ENCODE measurements around the gene MRPL53.
"Not testable (repeated sequence)": the region's sequence is repeated elsewhere in the genome, so short reads cannot be mapped to it uniquely, and the experiment has no call there.

The MRPL53 gene

DNA sequence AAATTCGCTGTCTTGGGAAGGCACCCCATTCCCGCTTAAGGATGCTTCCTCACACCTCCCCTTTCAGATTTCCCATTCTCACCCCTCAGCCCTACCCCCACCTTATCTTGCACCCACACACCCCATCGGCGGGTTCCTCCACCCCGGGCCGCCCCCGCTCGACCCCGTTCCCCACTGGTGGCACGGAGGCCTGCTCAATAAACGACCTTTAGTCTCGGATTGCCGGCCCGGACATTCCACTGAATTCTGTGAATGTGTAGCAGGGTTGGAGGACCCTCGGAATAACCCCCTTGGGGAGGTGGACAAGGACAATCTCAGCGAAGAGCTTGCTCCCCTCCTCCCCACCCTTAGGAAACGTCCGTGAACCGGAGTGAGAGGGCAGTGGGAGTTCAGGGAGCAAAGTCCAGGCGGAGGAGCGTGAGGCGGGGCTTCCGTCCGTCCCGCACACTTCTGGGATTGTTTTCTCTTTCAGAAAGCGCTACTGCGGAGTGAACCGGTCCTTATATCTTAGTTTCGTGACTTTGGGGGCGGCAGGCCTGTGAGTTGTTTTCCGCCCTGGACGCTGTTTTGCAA lies 29.8 kb upstream of the MRPL53 start:
- no peak for DNase-seq

DNA sequence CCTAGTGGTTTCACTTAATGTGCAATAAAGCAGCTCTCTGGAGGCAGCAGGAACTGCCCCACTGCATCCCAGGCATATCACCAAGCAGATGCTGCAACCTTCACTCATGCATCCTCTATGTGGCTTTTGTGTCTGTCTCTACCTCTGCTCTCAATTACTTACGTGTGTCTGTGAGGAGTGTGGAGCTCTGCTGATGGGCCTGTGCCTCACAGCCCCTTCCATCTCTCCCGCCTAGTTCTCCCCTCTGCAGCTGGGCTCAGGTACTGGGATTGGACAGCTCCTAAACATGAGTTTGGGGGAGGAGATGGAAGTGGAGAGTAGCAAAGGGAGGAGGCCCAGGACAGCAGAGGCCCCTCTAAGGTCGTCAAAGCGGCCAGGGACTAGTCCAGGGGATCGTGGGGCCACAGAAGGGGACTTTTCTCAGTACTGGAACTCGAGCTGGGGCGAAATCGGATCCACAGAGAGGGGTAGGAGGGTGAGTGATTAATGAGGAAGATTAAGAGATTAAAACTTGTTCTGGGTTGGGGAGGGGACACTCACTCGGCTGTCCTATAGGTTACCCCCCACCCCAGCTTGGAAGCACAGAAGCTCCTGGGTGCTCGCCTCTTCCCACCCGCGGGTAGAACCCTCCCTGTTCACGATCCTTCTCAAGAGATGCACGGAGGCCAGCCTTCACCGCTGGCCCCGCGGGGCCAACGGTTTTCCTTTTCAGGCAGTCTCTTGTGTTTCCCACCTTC lies 29.0 kb upstream of the MRPL53 start:
- DNase-seq = no peak

DNA sequence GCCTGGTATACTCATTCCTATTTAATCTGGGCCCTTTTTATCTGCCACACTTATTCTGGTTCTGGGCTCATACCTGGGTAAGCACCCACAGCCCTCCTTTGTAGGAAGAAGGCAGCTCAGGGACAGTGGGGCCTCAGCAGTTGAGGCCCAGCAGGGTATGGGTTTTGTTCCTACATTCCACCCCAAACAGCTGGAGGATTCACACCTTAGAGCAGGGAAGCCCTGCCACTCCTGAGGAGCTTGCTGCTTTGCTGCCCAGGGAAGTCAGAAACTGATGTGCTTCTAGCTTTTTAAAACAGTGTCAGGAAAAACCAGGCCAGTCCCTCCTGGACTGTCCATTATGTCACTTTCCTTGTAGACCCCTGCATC lies 28.1 kb upstream of the MRPL53 start:
- no peak for DNase-seq

DNA sequence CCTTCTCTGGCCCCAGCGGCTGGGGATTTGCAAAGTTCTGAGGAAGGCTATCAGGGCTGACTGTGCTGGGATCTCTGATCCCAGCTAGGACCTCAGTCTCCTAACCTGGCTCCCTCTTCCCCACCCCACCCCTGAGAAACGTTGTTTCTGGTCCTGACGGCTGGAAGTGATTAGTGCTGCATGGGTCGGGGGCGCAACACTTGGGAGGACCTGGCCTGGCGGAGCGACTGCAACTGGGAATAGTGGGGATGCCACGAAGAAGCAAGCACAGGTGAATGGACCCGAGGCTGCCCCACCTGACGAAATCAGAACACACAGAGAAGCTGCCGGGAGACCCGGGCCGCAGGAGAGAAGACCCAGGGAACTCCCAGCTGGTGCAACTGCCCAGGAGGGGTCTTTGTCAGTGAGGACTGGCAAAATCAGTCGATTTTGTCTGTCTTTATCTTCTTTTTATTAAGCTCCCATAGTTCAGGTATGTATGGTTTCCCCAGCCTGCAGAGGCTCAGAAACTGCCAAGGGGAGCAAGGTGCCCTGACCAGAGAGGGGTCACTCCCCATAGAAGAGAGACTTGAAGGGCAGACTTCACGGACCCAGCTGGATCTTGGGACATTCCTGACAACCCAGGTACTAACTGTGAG lies 27.6 kb upstream of the MRPL53 start:
- DNase-seq = no peak

DNA sequence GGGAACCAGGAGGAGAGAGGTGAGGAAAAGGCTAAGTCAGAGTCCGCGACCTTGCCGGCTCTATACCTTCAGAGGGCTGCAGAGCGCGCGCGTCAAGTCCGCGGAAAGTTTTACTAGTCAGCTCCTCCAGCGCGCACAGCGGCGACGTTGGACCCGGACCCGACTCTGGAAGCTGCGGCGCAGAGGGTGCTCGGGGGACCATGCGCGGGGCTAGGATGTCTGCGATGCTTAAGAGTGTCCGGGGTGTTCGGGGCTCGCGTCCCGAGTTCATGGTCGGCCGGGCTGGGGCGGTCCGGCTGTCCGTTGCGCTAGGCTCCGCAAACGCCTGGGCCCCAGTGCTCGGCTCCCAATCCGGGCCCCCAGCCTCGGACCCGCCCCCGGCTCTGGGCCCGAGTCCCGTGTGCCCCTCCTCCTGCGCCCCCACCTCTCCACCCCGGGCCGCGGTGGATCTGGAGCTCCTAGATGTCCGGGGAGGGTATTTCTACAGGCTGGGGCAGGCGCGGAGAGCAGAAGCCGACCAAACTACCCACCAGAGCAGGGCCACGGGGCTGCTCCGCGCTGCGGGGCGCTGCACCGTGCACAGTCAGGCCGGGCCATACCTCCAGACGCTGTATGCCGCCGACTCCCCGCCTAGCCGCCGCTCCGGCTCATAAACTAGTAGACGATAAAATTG lies 26.9 kb upstream of the MRPL53 start, which contains the start of gene LBX2:
Gene LBX2, minus strand, starts transcription at position 337 of the 673 bp plus-strand sequence. Its CDS starts 66 bp downstream, at position 271.
- no peak for DNase-seq

DNA sequence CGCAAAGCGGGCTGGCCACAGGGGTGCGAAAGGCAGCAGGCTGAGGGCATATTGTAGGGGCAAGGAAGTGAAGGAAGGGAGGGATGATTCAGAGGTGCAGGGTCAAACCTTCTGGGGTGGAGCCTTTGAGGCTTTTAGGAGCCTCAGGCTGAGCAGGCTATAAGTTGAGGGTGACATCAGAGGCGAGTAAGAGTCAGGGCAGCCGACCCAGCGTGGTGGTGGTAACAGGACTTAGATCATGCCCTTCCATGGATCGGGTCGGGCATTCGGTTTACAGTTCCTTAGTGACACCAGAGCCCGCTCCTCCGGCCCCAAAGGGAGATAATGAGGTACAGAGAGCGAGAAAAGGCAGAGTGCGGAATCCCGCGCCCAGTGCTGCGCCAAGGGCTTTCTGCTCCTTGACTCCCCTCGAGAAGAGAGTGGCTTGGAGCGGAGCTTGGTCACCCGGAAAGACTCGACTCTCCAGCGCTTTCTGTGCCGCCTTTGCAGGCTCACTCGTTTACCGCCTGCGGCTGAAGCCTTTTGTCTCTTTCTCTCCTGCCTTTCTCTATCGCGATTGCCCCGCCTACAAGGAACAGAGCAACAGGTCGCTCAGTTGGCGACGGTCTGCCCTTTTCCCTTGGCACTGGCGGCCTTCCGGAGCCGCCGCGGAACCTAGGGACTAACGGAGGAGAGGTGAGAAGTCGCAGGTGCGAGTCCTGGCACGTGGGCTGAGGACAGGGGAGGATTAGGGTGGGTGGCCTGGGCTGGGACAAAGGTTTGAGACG lies 26.2 kb upstream of the MRPL53 start:
- no peak for DNase-seq

DNA sequence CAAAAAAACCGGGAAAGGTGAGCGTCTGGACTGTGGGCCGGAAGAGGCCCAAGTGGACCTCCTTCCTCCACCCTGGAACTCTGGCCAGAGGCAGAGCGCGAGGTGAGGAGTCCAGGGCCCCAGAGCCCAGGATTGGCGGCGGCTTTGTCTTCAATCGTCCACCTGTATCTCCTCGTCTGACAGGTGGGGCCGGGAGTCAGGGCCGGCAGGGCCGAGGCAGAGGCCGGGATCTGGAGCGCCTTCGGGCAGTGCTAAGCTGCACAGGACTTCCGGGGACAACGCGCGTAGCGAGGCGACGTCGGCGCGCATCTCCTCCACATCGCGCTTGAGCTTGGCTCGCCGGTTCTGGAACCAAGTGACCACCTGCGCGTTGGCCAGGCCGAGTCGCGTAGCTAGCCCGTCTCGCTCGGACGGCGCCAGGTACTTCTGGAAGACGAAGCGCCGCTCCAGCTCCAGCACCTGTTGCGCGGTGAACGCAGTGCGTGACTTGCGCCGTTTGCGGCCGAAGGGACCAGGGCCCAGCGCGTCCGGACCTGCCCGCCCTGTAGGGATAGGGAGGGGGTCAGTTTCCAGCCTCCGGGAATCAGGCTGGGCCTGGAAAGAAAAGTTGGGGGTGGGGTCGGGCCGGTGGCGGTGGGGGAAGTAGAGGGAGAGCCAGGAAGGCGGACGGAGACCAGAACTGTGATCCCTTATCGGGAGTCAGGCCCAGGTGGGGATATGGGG lies 25.5 kb upstream of the MRPL53 start:
- no peak for DNase-seq

DNA sequence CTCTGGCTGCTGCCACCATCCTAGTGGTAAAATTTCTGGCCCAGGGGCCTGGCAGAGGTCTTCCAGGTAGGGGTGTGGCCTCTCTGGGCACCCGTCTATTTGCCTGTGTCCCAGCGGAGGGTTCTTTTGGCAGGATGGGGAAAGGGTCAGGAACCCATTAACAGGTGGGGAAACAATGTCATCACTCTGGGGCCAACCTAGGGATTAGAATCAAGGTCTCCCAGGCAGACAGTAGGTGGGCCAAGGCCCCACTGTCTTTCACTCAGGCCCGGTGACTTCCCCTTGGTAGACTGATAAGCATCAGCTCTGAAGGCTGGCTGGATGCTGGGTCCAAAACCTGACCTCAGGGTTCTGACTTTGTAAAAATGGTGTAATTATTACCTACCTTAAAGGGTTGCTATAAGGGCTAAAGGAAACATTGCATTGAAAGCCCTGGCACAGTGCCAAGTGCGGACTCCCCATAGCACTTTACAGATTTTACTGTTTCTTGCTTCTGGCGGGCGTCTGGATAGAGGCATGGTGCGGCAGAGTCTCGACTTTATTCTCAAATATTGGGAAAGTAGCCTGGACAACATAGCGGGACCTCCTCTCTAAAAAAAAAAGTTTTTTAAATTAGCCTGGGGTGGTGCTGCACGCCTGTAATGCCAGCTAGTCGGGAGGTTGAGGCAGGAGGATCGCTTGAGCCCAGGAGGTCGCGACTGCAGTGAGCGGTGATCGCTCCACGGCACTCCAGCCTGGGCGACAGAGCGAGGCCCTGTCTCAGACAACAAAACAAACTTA lies 24.7 kb upstream of the MRPL53 start:
- DNase-seq = no peak

DNA sequence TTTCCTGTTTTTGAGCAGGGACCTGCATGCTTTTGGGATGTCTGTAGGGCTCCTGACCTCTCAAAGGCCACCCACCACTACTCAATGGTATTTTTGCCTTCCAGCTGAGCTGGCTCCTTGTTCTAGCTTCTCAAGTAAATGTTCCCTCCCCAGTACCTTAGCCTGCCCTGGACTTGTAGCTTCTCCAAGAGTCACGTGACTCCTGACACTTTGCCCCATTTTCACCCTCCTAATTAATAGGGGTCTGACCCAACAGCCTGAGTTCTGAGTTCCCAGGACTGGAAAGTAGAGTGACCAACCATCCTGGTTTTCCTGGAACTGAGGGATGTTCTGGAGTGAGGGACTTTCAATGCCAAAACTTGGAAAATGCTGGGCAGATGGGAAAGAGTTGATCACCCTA lies 23.0 kb upstream of the MRPL53 start:
- DNase-seq = no peak

DNA sequence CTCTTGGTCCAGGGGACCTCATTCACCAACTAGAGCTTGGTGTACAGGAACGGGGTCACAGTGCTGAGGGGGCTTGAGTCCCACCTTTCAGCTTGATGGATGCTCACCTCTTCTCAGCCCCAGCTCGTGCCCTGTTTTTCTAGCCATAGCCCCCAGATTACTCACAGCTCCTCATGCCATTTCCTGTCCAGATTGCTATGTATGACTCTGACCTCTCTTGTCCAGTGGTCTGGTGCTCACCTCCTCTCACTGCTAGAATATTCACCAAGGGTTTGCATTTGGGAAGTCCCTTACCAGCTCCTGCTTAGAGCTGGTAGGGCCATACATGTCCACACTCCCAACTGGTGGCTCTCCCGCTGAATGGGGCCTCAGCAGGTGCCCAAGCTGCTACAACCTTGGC lies 21.1 kb upstream of the MRPL53 start:
- no peak for DNase-seq

DNA sequence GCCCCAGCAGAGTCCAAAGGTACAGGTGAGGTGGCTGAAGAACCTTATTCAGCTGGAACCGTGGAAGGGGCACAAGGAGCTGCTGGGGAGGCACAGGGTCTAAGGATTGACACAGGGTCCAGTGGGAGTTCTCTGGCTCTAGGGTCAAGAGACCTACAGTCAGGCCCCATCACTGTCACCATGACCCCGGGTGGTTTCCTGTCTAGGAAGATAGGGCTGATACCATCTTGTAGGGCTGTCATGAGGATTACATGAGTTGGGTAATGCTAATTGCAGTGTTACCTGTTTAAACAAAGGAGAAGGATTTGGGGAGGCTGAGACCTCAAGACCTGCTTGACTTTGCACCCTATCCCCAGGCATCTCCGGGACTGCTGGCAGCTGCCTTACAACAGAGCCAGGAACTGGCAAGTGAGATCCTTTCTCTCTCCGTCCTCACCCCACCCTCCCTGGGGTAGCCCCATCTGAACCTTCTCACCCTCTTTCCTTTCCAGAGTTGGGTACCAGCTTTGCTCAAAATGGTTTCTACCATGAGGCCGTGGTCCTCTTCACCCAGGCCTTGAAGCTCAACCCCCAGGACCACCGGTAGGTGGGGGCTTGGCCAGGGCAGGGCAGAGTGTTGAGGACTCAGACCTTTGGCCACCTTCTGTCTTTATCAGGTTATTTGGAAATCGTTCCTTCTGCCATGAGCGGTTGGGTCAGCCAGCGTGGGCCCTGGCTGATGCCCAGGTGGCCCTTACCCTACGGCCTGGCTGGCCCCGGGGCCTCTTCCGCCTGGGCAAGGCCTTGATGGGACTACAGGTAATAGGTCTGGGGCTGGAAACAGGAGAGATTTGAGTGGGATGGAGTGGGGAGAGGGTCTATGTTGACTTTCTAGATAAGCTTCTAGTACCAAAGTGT lies 19.4 kb upstream of the MRPL53 start:
- DNase-seq = no peak

DNA sequence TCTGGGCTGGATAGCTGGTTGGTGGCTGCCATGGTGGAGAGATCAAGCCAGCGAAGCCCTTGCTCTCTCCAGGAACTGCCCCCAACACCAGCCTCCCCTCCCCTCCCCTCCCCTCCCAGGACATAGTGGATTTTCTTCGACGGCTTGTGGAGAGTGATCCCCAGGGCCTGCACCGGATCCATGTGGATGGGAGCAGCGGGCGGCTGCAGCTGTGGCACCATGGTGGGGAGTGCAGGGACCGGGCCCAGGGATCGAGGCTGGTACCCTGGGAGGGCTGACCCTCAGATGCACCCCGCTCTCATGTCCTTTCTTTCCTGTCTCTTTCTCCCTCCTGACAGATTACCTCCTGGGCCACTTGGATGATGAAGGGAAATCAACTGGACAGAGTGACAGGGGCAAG lies 17.4 kb upstream of the MRPL53 start:
- DNase-seq = no peak

DNA sequence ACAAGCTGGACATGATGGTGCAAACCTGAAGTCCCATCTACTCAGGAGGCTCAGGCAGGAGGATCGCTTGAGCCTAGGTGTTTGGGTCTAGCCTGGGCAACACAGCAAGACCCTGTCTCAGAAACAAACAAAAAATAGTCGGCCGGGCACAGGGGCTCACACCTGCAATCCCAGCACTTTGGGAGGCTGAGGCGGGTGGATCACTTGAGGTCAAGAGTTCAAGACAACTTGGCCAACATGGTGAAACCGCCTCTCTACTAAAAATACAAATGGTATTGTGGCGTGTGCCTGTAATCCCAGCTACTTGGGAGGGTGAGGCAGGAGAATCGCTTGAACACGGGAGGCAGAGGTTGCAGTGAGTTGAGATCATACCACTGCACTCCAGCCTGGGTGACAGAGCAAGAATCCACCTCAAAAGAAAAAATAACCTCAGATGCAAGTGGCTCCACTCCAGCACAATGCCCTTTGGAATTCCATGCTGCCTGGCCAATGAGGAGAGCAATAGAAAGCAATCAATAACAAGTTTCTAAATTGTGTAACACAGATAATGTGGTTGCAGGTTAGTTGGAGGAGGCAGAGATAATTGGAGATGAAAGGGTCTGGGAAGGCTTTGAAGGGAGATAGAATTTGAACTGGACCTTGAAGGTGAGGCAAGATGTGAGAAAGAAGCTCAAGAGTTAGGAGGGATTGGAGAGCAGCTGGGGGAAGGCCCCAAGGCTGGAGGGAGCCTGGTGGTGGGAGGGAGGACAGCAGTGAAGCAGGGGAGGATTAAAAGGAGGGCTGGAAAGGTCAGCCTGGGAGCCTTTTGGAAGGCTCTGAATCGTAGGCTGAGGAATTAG lies 16.4 kb upstream of the MRPL53 start:
- no peak for DNase-seq

DNA sequence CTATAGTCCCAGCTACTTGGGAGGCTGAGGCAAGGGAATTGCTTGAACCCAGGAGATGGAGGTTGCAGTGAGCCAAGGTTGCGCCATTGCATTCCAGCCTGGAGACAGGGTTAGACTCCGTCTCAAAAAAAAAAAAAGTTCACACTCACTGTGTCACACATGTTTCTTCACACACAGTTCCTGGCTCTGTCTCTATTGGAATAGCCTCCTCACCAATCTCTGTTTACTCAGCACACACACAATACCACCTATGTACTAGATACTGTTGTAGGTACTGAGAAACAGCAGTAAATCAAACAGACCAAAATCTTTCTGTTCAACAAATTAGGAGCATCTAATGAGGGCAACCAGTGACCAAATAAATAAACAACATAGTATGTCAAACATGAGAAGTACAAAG lies 13.7 kb upstream of the MRPL53 start:
- no peak for DNase-seq

DNA sequence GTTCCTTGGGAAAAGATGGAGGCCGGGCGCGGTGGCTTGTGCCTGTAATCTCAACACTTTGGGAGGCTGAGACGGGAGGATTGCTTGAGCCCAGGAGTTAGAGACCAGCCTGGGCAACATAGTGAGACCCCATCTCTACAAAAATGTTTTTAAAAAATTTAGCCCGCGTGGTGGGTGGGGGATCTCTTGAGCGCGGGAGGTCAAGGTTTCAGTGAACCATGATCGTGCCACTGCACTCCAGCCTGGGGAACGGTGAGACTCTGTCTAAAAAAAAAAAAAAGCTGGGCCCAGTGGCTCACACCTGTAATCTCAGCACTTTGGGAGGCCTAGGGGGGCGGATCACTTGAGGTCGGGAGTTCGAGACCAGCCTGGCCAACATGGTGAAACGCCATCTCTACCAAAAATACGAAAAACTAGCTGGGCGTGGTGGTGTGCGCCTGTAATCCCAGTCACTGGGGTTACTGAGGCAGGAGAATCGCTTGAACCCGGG lies 11.2 kb upstream of the MRPL53 start:
- not testable (repeated sequence) for DNase-seq

DNA sequence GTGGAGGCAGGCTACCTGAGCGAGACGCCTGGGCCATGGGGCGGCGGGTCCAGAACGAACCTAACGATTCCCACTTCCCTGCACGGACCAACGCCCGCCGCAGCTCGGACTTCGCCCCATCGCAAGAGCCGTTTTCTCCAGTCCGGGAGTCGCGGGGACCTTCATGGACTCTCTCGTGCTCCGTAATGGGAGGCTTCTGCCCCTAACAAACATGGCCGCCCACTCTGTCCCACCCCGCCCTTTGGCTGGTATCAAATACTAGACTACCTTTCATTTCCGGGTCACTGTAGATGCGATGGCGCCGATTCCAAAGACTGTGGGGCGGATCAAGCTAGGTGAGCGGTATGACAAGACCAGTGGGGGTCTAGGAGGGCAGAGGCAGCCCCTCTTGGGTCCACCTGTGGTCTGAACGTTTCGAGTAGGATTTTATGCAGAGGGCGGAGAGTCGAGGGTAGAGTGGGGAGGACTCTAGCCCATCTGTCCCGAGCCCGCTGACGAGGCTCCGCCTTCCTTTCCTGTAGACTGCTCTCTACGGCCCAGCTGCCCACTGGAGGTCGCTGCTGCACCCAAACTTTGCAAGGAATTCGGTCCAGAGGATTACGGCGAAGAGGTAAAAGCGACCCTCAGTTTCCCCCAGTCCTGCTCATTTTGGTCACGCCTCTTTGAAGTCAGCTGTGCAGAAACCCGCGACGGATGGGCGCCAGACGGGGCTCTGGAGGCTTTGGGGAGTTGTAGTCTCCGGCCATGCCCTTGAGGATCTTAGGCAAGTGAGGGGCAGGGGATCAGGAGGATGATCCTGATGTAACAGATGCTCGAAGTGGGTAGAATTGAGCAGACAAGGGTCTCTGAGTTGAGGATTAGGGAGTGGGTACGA lies 10.6 kb upstream of the MRPL53 start, which contains the start of the genes CCDC142 and TTC31:
Gene CCDC142, minus strand, starts transcription at position 198 of the 874 bp plus-strand sequence. Its CDS starts 161 bp downstream, at position 37.
Gene TTC31, plus strand, starts transcription at position 281 of the 874 bp plus-strand sequence. Its CDS starts 15 bp downstream, at position 296.
- DNase-seq = peak; percentile 96

DNA sequence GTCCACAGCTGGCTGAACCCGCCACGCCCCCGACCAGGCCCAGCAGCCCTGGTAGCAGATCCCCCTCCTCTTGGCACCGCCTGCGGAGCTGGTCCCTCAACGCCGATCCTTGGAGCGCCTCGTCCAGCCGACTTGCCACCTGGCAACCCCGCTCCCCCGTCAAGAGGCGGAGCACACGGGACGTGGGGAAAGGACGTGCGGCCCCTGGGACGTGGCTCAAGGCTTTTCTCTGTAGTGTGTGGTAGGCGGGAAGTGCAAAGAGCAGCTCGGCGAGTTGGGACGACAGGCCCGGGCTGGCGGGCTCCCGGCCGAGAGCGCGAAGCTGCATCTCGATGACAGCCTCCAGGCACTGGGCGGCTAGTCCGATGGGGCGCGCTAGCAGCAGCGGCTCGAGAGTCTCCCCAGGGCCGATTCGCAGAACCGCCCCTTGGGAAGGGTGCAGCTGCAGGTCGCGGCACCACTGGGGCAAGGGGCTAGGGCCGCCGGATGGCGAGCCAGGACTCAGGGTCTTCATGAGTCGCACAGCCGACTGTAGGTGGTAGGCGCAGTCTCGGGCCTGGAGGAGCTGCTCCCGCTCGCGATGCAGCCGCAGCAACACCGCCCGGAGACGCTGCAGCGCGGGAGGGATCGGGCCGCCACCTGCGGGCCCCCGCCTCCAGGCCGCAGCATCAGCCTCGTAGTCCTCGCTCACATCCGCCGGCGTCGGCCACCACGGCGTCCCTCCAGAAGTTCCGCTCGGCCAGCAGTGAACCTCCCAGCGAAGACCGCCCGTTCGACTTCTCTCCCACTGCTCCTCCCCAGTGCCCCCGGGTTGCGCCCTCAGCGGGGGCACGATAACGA lies 9.7 kb upstream of the MRPL53 start:
- no peak for DNase-seq

Measured in NCI-H1694 (cell line).